Keratinocyte (primary cell): ENCODE measurements around the gene MRPS10.

Experiments used
- CTCF ChIP-seq, 3 experiments: IDR thresholded peaks in 1 of 3; conservative IDR thresholded peaks in 1 of 3; optimal IDR thresholded peaks in 1 of 3; 2 replicates in 2 of 3; 3 replicates in 1 of 3; pipeline versions ENCODE3 to v1.5.1; 2011; ENCODE audit warnings: low read length in 3 of 3, mild to moderate bottlenecking in 3 of 3, moderate library complexity in 2 of 3, control low read depth in 1 of 3, inconsistent platforms in 1 of 3; ENCODE audit not compliant: insufficient read depth in 2 of 3; ENCODE audit errors: extremely low read depth in 1 of 3
- EZH2 ChIP-seq: IDR thresholded peaks from one replicate; pipeline ENCODE4 v1.6.1; 2012; ENCODE audit warnings: inconsistent platforms, mild to moderate bottlenecking, low read length, moderate library complexity

GRCh38 chr6:42204768-42205282, 12.8 kb downstream of the MRPS10 start:
- TF ChIP-seq CTCF (optimal IDR thresholded peaks at IDR 0.05 in 1 of 3, IDR thresholded peaks at IDR 0.05 in 1 of 3, conservative IDR thresholded peaks at IDR 0.05 in 1 of 3; ENCODE audit: extremely low read depth in 1 of 3, insufficient read depth in 2 of 3, low read length in 3 of 3): no peak
- TF ChIP-seq EZH2: no peak
